NCI-H187 (cell line): ENCODE data around the gene FGF5.

ENCODE experiments used
- DNase-seq, 2 experiments: peaks; one replicate each; lab custom pipeline; 2025; lab: John Stamatoyannopoulos, UW

The FGF5 gene

DNA sequence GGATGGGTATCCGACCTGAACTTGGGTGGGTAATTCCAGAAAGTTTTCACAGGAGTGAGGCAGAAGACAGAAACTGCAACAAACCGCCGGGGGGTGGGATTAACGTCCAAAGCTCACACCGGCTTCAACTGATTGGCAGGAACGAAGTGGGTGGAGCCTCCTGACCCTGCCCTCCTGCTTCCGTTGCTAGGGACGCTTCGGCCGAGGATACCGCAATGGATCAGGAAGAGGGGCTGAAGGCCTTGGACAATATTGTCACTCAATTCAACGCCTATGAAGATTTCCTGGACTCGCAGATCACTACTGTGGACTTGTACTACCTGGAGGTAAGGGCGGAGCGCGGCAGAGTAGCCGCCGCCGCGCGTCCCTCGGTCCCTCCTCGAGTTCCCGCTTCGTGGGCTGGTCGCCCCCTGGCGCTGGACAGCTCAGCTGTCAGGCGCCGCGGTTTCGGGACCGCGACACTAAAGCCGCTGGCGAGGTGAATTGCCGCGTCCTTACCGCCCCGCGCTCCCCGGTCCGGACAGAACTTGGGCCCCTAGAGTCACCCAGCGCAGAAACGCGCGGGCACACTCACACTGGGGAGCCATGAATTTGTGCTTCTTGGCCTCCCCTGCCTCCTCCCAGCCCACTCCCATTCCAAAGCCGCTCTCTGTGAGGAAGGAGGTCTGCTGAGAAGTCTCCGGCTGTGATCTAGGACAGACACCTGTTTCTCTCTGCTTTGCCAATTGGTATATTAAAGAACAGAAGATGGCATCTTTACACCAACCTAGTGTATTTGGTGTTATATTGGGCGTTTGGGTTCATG is 69.3 kb downstream of the FGF5 start, which contains the start of gene CFAP299:
CFAP299 (plus strand) TSS at position 177 of the 805 bp plus-strand sequence.
- DNase-seq, result peak; percentile 78 to 81

- no peak for DNase-seq
These were observed 70.1 kb downstream of the FGF5 start for GRCh38 chr4:80336582-80336981.

DNA sequence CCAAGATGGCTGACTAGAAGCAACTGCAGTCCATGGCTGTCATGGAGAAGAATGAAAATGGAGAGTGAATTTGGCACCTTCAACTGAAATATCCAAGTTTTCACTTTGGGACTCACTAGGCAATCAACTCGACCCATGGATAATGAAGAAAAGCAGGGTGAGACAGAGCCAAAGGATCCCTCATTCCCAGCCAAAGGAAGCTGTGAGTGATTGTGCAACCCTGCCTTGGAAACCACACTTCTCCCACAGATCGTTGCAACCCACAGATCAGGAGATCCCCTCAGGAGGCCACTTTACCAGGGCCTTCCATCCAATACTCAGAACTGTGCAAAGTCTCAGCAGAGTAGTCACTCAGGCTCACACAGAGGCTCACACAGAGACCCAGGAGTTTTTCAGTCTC is 73.6 kb downstream of the FGF5 start:
- no peak for DNase-seq
